Measurements from ENCODE around the gene CUX1.

- TF ChIP-seq, protein P1, sequence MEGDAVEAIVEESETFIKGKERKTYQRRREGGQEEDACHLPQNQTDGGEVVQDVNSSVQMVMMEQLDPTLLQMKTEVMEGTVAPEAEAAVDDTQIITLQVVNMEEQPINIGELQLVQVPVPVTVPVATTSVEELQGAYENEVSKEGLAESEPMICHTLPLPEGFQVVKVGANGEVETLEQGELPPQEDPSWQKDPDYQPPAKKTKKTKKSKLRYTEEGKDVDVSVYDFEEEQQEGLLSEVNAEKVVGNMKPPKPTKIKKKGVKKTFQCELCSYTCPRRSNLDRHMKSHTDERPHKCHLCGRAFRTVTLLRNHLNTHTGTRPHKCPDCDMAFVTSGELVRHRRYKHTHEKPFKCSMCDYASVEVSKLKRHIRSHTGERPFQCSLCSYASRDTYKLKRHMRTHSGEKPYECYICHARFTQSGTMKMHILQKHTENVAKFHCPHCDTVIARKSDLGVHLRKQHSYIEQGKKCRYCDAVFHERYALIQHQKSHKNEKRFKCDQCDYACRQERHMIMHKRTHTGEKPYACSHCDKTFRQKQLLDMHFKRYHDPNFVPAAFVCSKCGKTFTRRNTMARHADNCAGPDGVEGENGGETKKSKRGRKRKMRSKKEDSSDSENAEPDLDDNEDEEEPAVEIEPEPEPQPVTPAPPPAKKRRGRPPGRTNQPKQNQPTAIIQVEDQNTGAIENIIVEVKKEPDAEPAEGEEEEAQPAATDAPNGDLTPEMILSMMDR (conservative IDR thresholded peaks at IDR 0.05 in 1 of 2, IDR thresholded peaks at IDR 0.05 in 1 of 2; ENCODE audit: low read depth in 1 of 2, low read length in 2 of 2), result no peak
- no peak for TF ChIP-seq EZH2 (IDR thresholded peaks at IDR 0.05; ENCODE audit: low read length, missing control alignments)
Measured at GRCh38 chr7:101826081-101826835, 8.8 kb downstream of the CUX1 start.

All from fibroblast of lung (primary cell).